ENCODE measurements around the gene RBPJL.
A peak's percentile ranks its signal among the peaks of the same experiment; 100 is the strongest.

RBPJL gene

GRCh38 chr20:45306431-45306982, at the start of gene RBPJL:
RBPJL (plus strand) TSS chr20:45306840; CDS start chr20:45306923, 83 bp downstream.
- no peak for DNase-seq (ENCODE audit: low spot score)

- no peak for DNase-seq (ENCODE audit: low spot score)
Observed at GRCh38 chr20:45257161-45257560, 49.5 kb upstream of the RBPJL start.

GRCh38 chr20:45257711-45258110, 48.9 kb upstream of the RBPJL start:
- DNase-seq (ENCODE audit: low spot score) = no peak

GRCh38 chr20:45258259-45258658, 48.4 kb upstream of the RBPJL start:
- no peak for DNase-seq (ENCODE audit: low spot score)

GRCh38 chr20:45258664-45259063, 48.0 kb upstream of the RBPJL start:
- DNase-seq (ENCODE audit: low spot score) = no peak

- DNase-seq (ENCODE audit: low spot score) = no peak
Observed at GRCh38 chr20:45263556-45264266, 42.9 kb upstream of the RBPJL start.

GRCh38 chr20:45266977-45267376, 39.7 kb upstream of the RBPJL start:
- no peak for DNase-seq (ENCODE audit: low spot score)

GRCh38 chr20:45268531-45268930, 38.1 kb upstream of the RBPJL start:
- DNase-seq (ENCODE audit: low spot score) = no peak

GRCh38 chr20:45269056-45269455, 37.6 kb upstream of the RBPJL start:
- DNase-seq (ENCODE audit: low spot score) = no peak

GRCh38 chr20:45269754-45270270, 36.8 kb upstream of the RBPJL start:
- no peak for DNase-seq (ENCODE audit: low spot score)

GRCh38 chr20:45275338-45275737, 31.3 kb upstream of the RBPJL start:
- no peak for DNase-seq (ENCODE audit: low spot score)

- DNase-seq (ENCODE audit: low spot score) = no peak
Observed at GRCh38 chr20:45279992-45280391, 26.6 kb upstream of the RBPJL start.

- no peak for DNase-seq (ENCODE audit: low spot score)
Observed at GRCh38 chr20:45282700-45283550, 23.7 kb upstream of the RBPJL start.

- no peak for DNase-seq (ENCODE audit: low spot score)
Observed at GRCh38 chr20:45283551-45284057, 23.0 kb upstream of the RBPJL start.

- no peak for DNase-seq (ENCODE audit: low spot score)
Observed at GRCh38 chr20:45288376-45288775, 18.3 kb upstream of the RBPJL start.

- no peak for DNase-seq (ENCODE audit: low spot score)
Observed at GRCh38 chr20:45288860-45289259, 17.8 kb upstream of the RBPJL start.

- DNase-seq (ENCODE audit: low spot score) = no peak
Observed at GRCh38 chr20:45289942-45290676, 16.5 kb upstream of the RBPJL start.

GRCh38 chr20:45290677-45291355, 15.8 kb upstream of the RBPJL start:
- peak; percentile 91 for DNase-seq (ENCODE audit: low spot score)

GRCh38 chr20:45291526-45291925, 15.1 kb upstream of the RBPJL start:
- no peak for DNase-seq (ENCODE audit: low spot score)

- DNase-seq (ENCODE audit: low spot score) = no peak
Observed at GRCh38 chr20:45292343-45292742, 14.3 kb upstream of the RBPJL start.

All from COLO829 (cell line).